Bronchial epithelial cell (primary cell): ENCODE results near the gene SASS6. TPM values are rescaled to one million over a fixed set of nuclear protein-coding genes. Genes with fewer than 3 reads are reported as not detected.

ENCODE experiments used
- DNase-seq: peaks from one replicate; pipeline ENCODE4 v3.0.0-alpha.2; 2010; ENCODE audit warnings: low read depth
- FAIRE-seq: peaks from 2 replicates; lab custom pipeline; 2011; peaks lifted over from hg19 to GRCh38; lab: Jason Lieb, UNC
- H3K27me3 ChIP-seq: 2 replicates; pipeline ENCODE4 v1.5.1; 2011; ENCODE audit warnings: low read length; ENCODE audit not compliant: control insufficient read depth, insufficient read depth
- H3K36me3 ChIP-seq: 2 replicates; pipeline ENCODE4 v1.5.1; 2011; ENCODE audit warnings: low read length; ENCODE audit not compliant: control insufficient read depth, insufficient read depth
- H3K4me3 ChIP-seq: 2 replicates; pipeline ENCODE4 v1.5.1; 2011; ENCODE audit warnings: mild to moderate bottlenecking, low read depth, low read length, control low read depth
- total RNA-seq: library from RNA; depleted of rRNA; stranded (reverse); fragments of >200 nt; gene quantifications from 2 replicates; pipeline ENCODE4 v1.2.1, GENCODE V29; 2014
- TF ChIP-seq, protein P1 (sequence below): IDR thresholded peaks from 2 replicates; pipeline ENCODE4 v1.5.1; 2011; ENCODE audit warnings: mild to moderate bottlenecking, moderate library complexity, low read length, control low read depth, inconsistent platforms; ENCODE audit not compliant: insufficient read depth, severe bottlenecking

Gene SASS6
- total RNA-seq, 1 donor from 2014 or later = 1.6 TPM

GRCh38 chr1:100145116-100145515 is 12.4 kb upstream of the SASS6 start:
- no peaks in the 10 kb centered on the region for H3K27me3 ChIP-seq
- DNase-seq = no peak
- H3K36me3 ChIP-seq = peaks cover 6% of the 10 kb centered on the region
- TF ChIP-seq, protein P1, sequence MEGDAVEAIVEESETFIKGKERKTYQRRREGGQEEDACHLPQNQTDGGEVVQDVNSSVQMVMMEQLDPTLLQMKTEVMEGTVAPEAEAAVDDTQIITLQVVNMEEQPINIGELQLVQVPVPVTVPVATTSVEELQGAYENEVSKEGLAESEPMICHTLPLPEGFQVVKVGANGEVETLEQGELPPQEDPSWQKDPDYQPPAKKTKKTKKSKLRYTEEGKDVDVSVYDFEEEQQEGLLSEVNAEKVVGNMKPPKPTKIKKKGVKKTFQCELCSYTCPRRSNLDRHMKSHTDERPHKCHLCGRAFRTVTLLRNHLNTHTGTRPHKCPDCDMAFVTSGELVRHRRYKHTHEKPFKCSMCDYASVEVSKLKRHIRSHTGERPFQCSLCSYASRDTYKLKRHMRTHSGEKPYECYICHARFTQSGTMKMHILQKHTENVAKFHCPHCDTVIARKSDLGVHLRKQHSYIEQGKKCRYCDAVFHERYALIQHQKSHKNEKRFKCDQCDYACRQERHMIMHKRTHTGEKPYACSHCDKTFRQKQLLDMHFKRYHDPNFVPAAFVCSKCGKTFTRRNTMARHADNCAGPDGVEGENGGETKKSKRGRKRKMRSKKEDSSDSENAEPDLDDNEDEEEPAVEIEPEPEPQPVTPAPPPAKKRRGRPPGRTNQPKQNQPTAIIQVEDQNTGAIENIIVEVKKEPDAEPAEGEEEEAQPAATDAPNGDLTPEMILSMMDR = no peak
- no peak overlapping the region for H3K4me3 ChIP-seq
- no peak for FAIRE-seq

DNA sequence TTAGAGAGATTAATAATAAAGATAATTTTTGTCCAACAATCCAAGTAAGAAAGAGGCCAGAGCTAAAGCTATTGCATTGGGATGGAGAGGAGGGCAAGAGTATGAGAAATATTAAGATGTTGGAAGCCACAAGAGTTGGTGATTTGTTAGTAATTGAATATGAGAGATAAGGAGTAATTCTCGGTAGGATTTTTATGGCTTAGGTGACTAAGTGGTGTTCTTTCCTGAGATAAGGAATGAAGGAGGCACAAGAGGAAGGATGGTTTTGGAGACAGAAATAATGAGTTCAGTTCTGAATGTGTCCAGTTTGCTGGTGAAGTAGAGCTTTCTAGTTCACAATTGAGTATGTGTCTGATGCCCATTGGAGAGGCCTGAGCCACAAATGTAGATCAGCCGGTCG is 9.6 kb upstream of the SASS6 start:
- DNase-seq (no peak), FAIRE-seq (no peak)
- Histone ChIP-seq H3K27me3 (no peaks in the 10 kb centered on the region), H3K4me3 (no peak overlapping the region), H3K36me3 (peaks cover 13% of the 10 kb centered on the region)
- TF ChIP-seq, protein P1 = no peak

- H3K36me3 ChIP-seq = peaks cover 15% of the 10 kb centered on the region
- H3K4me3 ChIP-seq = no peak overlapping the region
- TF ChIP-seq, protein P1 = no peak
- H3K27me3 ChIP-seq = no peaks in the 10 kb centered on the region
- DNase-seq (no peak), FAIRE-seq (no peak)
Observed at GRCh38 chr1:100141192-100141591, 8.5 kb upstream of the SASS6 start.

DNA sequence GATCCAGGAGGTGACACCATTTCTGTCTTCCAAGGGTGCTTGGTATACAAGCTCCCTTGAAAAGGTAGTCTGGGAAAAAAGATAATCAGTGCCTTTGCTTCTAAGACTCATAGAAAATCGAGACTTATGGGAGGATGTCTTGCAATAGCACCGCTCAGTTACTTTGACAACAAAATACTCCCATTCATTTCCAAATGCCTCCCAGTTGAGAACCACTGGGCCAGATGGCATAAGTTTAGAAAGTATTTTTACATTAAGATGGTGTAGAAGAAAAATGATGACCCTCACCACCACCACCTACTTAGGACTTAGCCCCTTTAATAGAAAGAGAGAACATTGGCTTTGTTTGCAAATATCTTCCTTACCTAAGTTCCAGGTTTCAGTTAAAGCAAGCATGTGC is 4.9 kb upstream of the SASS6 start:
- FAIRE-seq (no peak), DNase-seq (no peak)
- TF ChIP-seq, protein P1 = no peak
- H3K27me3 ChIP-seq = no peaks in the 10 kb centered on the region
- H3K4me3 ChIP-seq = no peak overlapping the region
- peaks cover 13% of the 10 kb centered on the region for H3K36me3 ChIP-seq

DNA sequence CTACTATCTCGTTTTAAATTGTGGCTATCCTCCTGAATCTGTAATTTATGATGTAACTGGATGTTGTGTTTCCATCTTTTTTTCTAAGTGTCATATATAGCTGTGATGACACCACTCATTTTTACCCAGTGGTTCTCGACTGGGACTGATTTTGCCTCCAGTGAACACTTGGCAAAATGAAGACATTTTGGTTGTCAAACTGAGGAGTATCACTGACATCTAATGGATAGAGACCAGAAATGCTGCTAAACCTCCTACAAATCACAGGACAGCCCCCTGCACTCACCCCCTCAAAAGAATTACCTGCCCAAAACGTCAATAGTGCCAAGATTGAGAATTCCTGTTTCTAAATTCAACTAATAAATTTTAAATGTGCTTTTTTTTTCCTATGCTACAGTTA is 2.1 kb upstream of the SASS6 start:
- H3K36me3 ChIP-seq = peaks cover 10% of the 10 kb centered on the region
- DNase-seq = no peak
- H3K27me3 ChIP-seq = no peaks in the 10 kb centered on the region
- TF ChIP-seq, protein P1 = no peak
- H3K4me3 ChIP-seq = no peak overlapping the region
- FAIRE-seq = no peak

- no peaks in the 10 kb centered on the region for H3K27me3 ChIP-seq
- H3K36me3 ChIP-seq = no peaks in the 10 kb centered on the region
- H3K4me3 ChIP-seq = no peak overlapping the region
- TF ChIP-seq, protein P1 = no peak
- DNase-seq = no peak
- FAIRE-seq = no peak
Observed at GRCh38 chr1:100131623-100132022, 1.1 kb downstream of the SASS6 start.
